Measurements from ENCODE around the gene UBE3A. TPM values are rescaled to one million over a fixed set of nuclear protein-coding genes. Genes with fewer than 3 reads are reported as not detected.

Gene UBE3A
- total and polyA plus RNA-seq, 2 experiments from 2014 or later: 85.5 to 96.7 TPM

DNA sequence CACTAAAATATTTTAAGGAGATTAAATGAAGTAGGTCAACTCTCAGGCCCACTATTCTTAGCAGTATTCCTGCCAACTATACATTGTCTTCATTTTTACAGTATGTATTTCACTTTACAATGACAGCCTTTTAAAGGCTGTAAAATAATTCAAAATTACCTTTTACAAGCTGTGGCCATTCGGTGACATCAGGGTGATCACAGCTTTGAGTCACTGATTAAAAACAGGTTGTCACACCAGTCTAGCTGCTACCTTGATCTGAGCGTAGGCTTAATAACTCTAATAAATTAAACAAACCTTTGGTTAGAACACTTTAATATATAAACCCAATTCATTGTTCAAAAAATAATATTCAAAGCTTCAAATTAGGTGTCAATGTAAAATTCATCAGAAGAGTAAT is 29.9 kb downstream of the UBE3A start:
- Histone ChIP-seq H3K27ac (peak overlapping the region; percentile 18), H3K36me3 (replicated peaks; ENCODE audit: insufficient read depth, low read depth) (no peaks in the 10 kb centered on the region), H4K20me1 (ENCODE audit: insufficient read depth, poor library complexity, severe bottlenecking) (peaks cover 79% of the 10 kb centered on the region), H3K4me3 (no peak overlapping the region), H3K4me1 (ENCODE audit: insufficient read depth) (peaks cover 6% of the 10 kb centered on the region), H3K27me3 (no peaks in the 10 kb centered on the region), H3K79me2 (peaks cover 99% of the 10 kb centered on the region), H3K9me2 (replicated peaks; ENCODE audit: insufficient read depth) (no peaks in the 10 kb centered on the region), H3K9me3 (ENCODE audit: low read depth) (no peaks in the 10 kb centered on the region), H3K4me2 (no peak overlapping the region), H2AFZ (no peak overlapping the region)
- 51% methylated on average over 2 of the region's 2 CpGs for WGBS (ENCODE audit: low lambda C conversion rate, missing lambda C conversion rate)
- no peak for DNase-seq (ENCODE audit: low spot score)
- TF ChIP-seq EZH2 (IDR thresholded peaks at IDR 0.05; ENCODE audit: borderline replicate concordance): no peak
- TF ChIP-seq EZH2phosphoT487 (IDR thresholded peaks at IDR 0.05; ENCODE audit: low read depth, severe bottlenecking, unreplicated experiment): no peak
- TF ChIP-seq, protein P1, sequence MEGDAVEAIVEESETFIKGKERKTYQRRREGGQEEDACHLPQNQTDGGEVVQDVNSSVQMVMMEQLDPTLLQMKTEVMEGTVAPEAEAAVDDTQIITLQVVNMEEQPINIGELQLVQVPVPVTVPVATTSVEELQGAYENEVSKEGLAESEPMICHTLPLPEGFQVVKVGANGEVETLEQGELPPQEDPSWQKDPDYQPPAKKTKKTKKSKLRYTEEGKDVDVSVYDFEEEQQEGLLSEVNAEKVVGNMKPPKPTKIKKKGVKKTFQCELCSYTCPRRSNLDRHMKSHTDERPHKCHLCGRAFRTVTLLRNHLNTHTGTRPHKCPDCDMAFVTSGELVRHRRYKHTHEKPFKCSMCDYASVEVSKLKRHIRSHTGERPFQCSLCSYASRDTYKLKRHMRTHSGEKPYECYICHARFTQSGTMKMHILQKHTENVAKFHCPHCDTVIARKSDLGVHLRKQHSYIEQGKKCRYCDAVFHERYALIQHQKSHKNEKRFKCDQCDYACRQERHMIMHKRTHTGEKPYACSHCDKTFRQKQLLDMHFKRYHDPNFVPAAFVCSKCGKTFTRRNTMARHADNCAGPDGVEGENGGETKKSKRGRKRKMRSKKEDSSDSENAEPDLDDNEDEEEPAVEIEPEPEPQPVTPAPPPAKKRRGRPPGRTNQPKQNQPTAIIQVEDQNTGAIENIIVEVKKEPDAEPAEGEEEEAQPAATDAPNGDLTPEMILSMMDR (IDR thresholded peaks at IDR 0.05; ENCODE audit: poor library complexity): no peak

- TF ChIP-seq EZH2 (IDR thresholded peaks at IDR 0.05; ENCODE audit: borderline replicate concordance) (no peak), EZH2phosphoT487 (IDR thresholded peaks at IDR 0.05; ENCODE audit: low read depth, severe bottlenecking, unreplicated experiment) (no peak)
- TF ChIP-seq, protein P1 (IDR thresholded peaks at IDR 0.05; ENCODE audit: poor library complexity): no peak
- Histone ChIP-seq H3K27ac (peak overlapping the region; percentile 18), H3K79me2 (peaks cover 99% of the 10 kb centered on the region), H3K9me2 (replicated peaks; ENCODE audit: insufficient read depth) (no peaks in the 10 kb centered on the region), H4K20me1 (ENCODE audit: insufficient read depth, poor library complexity, severe bottlenecking) (peaks cover 74% of the 10 kb centered on the region), H2AFZ (no peak overlapping the region), H3K4me2 (no peak overlapping the region), H3K4me1 (ENCODE audit: insufficient read depth) (peaks cover 6% of the 10 kb centered on the region), H3K4me3 (no peak overlapping the region), H3K9me3 (ENCODE audit: low read depth) (no peaks in the 10 kb centered on the region), H3K36me3 (replicated peaks; ENCODE audit: insufficient read depth, low read depth) (no peaks in the 10 kb centered on the region), H3K27me3 (no peaks in the 10 kb centered on the region)
- WGBS (ENCODE audit: low lambda C conversion rate, missing lambda C conversion rate): 74% methylated on average over 2 of the region's 2 CpGs
- DNase-seq (ENCODE audit: low spot score): no peak
Observed at GRCh38 chr15:25408428-25408827, 30.4 kb downstream of the UBE3A start.

- no peak for TF ChIP-seq EZH2 (IDR thresholded peaks at IDR 0.05; ENCODE audit: borderline replicate concordance)
- TF ChIP-seq, protein P1 (IDR thresholded peaks at IDR 0.05; ENCODE audit: poor library complexity): no peak
- TF ChIP-seq EZH2phosphoT487 (IDR thresholded peaks at IDR 0.05; ENCODE audit: low read depth, severe bottlenecking, unreplicated experiment): no peak
- Histone ChIP-seq H4K20me1 (ENCODE audit: insufficient read depth, poor library complexity, severe bottlenecking) (peaks cover 69% of the 10 kb centered on the region), H3K27ac (no peak overlapping the region), H3K4me3 (no peak overlapping the region), H3K36me3 (replicated peaks; ENCODE audit: insufficient read depth, low read depth) (no peaks in the 10 kb centered on the region), H3K4me2 (no peak overlapping the region), H3K79me2 (peaks cover 97% of the 10 kb centered on the region), H3K9me2 (replicated peaks; ENCODE audit: insufficient read depth) (no peaks in the 10 kb centered on the region), H2AFZ (no peak overlapping the region), H3K9me3 (ENCODE audit: low read depth) (no peaks in the 10 kb centered on the region), H3K27me3 (no peaks in the 10 kb centered on the region), H3K4me1 (ENCODE audit: insufficient read depth) (peaks cover 6% of the 10 kb centered on the region)
- DNase-seq (ENCODE audit: low spot score): no peak
- WGBS (ENCODE audit: low lambda C conversion rate, missing lambda C conversion rate): 87% methylated on average over 4 of the region's 4 CpGs
Observed at GRCh38 chr15:25407950-25408349, 30.9 kb downstream of the UBE3A start.

DNA sequence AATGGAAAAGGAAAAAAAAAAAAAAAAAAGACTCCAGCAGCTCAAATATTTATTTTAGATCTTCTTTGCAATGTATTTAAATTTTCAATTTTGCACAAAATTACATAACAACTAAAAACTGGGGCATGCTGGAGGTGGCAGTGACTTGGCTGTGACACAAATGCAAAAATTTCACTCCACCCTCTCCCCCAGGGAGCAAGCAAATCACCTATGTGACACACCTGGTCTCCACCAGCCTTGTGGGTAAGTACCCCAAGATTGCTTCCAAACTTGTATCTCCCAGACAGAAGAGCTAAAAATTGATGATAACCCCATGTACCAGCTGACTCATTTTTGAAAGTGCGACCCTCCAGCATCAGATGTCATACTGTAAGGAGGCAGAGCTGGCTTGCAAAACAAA is 32.0 kb downstream of the UBE3A start:
- Histone ChIP-seq H2AFZ (no peak overlapping the region), H3K4me2 (no peak overlapping the region), H3K27me3 (no peaks in the 10 kb centered on the region), H4K20me1 (ENCODE audit: insufficient read depth, poor library complexity, severe bottlenecking) (peaks cover 58% of the 10 kb centered on the region), H3K4me3 (no peak overlapping the region), H3K9me2 (replicated peaks; ENCODE audit: insufficient read depth) (no peaks in the 10 kb centered on the region), H3K79me2 (peaks cover 85% of the 10 kb centered on the region), H3K9me3 (ENCODE audit: low read depth) (no peaks in the 10 kb centered on the region), H3K36me3 (replicated peaks; ENCODE audit: insufficient read depth, low read depth) (no peaks in the 10 kb centered on the region), H3K4me1 (ENCODE audit: insufficient read depth) (peaks cover 6% of the 10 kb centered on the region), H3K27ac (no peak overlapping the region)
- TF ChIP-seq, protein P1 (IDR thresholded peaks at IDR 0.05; ENCODE audit: poor library complexity): no peak
- TF ChIP-seq EZH2 (IDR thresholded peaks at IDR 0.05; ENCODE audit: borderline replicate concordance): no peak
- TF ChIP-seq EZH2phosphoT487 (IDR thresholded peaks at IDR 0.05; ENCODE audit: low read depth, severe bottlenecking, unreplicated experiment): no peak
- 81% methylated on average over 1 of the region's 1 CpG for WGBS (ENCODE audit: low lambda C conversion rate, missing lambda C conversion rate)
- DNase-seq (ENCODE audit: low spot score): no peak
